Activated CD4-positive, alpha-beta T cell treated with anti-CD3 and anti-CD28 coated beads, Interleukin-10, Interleukin-2, amounts not matched to agents 100 ng/mL and 50 ng/mL, durations not matched to agents 16 hours and 8 hours (primary cell): ENCODE measurements around the gene C2orf68.
"Not testable (repeated sequence)": the region's sequence is repeated elsewhere in the genome, so short reads cannot be mapped to it uniquely, and the experiment has no call there.

Experiments used
- DNase-seq: peaks from one replicate; pipeline ENCODE4 v3.0.0-alpha.2; 2020

Gene C2orf68

DNA sequence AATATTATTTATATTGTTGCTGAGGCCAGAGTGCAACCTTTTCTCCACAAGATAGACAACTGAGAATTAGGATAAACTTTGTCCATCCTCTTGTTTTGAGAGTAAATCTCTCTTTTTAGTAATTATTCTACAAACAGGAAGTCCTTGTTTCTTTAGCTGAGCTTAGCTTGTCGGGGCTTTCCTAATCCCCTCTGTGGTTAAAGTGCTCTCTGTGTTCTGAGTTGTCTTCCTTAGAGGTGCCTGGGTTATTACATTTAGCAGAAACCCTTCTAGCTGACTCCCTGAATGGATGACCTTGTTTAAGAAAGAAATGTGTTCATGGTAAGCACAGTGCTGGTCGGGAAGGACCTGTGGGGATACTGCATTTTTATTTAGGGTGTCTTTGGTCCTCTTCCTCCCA is 16.8 kb upstream of the C2orf68 start:
- peak; percentile 61 for DNase-seq

DNA sequence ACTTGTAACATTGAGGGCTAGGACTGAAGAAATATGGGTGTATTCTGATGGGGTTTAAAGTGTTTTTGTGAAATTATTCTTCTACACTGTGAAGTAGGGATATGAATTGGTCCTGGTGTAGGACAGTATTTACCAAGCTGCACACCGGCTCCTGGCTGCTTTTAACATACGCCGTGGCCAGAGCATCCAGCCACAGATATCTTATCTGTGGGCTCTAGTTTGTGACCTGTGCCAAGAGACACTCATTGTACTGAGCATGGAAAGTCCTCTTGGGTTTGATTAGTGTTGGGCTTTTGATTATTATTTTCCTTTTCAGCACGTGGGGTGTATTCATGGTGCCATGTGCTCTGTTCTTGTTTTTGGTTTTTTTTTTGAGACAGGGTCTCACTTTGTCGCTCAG is 12.1 kb upstream of the C2orf68 start:
- DNase-seq = no peak

DNA sequence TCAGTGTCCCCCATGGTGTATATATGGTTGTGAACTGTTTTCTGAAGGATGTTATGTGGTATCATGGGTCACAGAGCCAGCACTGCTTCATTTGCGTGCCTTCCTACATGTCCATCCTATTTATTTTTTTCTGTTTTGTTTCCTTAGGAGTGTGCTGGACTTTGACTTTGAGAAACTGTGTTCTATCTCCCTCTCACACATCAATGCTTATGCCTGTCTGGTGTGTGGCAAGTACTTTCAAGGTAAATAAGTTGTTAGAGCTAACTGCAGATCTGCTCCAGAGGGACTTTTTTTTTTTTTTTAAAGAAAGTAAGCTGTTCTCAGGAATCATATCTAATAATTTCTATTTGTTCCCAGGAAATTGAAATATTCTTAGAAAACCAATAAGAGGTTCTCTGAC is 9.5 kb upstream of the C2orf68 start:
- no peak for DNase-seq

DNA sequence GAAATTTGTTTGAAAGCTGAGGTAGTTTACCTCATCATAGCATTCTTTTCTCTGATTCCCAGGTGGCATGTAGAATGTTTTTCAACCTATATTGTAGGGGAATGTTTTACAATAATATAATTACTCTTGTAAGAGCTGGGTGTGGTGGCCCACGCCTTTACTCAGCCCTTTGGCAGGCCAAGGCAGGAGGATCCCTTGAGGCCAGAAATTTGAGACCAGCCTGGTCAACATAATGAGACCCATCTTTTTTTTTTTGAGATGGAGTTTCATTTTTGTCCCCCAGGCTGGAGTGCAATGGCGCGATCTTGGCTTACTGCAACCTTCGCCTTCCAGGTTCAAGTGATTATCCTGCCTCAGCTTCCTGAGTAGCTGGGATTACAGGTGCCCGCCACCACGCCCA is 7.8 kb upstream of the C2orf68 start:
- DNase-seq = no peak

DNA sequence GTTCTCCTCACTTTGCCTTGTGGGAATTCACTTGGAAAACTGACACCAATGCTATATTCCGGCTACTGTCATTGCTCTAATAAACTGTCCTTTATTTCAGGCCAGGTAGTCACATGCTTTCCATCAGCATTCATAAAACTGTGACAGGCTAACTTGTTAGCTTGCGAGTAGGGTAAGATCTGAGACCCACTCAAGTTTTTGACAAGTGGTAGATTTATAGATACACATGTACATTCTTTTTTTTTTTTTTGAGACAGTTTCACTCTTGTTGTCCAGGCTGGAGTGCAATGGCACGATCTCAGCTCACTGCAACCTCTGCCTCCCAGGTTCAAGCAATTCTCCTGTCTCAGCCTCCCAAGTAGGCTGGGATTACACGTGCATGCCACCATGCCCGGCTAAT is 5.9 kb upstream of the C2orf68 start:
- DNase-seq = not testable (repeated sequence)

DNA sequence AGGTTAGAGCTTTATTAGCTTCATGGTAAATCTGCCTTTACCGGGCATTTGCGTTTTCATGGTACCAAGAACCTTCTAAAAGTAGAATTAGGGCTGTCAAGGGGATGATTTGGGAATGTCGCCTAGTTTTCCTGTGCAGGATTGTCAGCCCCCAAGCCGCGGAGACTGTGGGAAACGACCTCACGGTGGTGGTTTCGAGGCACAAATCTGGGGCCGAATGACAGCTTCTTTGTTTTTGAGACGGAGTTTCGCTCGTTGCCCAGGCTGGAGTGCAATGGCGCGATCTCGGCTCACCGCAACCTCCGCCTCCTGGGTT is 3.5 kb upstream of the C2orf68 start:
- DNase-seq = no peak

DNA sequence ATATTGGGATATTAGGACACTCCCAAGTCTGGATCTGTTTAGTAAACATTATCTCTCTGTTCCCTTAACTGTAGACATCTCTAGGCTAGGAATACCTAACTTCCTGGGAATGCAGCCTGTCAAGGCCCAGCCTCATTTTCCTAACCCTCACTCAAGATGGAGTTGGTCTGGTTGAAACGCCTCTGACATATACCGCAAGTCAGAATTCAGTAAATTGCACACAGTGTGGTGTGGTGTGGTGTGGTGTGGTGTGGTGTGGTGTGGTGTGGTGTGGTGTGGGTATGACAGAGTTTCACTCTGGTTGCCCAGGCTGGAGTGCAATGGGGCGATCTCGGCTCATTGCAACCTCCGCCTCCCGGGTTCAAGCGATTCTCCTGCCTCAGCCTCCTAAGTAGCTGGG is 2.9 kb upstream of the C2orf68 start:
- DNase-seq = peak; percentile 39

DNA sequence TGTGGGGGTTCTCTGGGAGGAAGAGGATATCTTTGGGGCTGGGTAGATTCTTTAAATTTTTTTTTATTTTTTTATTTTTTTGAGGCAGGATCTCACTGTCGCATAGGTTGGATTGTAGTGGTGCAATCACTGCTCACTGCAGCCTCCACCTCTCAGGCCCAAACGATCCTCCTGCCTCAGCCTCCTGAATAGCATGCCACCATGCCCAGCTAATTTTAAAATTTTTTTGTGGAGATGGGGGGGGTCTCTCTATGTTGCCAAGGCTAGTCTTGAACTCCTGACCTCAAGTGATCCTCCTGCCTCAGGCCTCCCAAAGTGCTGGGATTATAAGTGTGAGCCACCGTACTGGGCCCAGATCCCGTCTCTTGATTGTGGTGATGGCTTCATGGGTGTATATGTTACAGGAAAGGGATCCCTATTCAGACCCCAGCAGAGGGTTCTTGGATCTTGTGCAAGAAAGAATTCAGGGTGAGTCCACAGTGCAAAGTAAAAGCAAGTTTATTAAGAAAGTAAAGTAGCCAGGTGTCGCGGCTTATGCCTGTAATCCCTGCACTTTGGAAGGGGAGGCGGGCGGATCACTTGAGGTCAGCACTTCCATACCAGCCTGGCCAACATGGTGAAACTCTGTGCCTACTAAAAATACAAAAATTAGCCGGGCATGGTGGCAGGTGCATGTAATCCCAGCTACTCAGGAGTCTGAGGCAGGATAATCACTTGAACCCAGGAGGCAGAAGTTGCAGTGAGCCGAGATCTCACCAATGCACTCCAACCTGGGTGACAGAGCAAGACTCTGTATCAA is 2.0 kb upstream of the C2orf68 start:
- no peak for DNase-seq

DNA sequence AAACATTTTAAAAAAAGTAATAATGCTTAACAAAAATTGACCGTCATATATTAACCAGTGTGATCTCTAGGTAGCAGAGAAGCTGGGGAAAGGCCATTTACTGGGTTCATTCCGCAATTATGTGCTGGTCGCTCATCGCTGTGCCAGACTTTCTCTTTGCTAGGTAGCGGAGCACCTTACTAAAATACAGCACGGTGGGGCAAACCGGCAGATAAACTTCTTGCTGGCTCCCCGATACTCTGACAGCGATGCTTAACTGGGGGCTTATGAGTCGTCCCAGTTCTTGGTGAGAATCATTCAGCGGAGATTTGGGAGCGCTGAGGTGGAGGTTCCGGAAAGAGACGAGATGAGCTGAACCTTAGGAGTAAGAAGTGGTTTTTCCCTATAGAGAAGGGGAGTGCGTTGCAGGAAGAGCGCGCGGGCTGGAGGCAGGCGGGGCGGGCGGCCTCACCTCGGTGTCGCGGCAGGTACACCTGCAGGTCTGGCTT is 605 bp downstream of the C2orf68 start:
- DNase-seq = no peak

DNA sequence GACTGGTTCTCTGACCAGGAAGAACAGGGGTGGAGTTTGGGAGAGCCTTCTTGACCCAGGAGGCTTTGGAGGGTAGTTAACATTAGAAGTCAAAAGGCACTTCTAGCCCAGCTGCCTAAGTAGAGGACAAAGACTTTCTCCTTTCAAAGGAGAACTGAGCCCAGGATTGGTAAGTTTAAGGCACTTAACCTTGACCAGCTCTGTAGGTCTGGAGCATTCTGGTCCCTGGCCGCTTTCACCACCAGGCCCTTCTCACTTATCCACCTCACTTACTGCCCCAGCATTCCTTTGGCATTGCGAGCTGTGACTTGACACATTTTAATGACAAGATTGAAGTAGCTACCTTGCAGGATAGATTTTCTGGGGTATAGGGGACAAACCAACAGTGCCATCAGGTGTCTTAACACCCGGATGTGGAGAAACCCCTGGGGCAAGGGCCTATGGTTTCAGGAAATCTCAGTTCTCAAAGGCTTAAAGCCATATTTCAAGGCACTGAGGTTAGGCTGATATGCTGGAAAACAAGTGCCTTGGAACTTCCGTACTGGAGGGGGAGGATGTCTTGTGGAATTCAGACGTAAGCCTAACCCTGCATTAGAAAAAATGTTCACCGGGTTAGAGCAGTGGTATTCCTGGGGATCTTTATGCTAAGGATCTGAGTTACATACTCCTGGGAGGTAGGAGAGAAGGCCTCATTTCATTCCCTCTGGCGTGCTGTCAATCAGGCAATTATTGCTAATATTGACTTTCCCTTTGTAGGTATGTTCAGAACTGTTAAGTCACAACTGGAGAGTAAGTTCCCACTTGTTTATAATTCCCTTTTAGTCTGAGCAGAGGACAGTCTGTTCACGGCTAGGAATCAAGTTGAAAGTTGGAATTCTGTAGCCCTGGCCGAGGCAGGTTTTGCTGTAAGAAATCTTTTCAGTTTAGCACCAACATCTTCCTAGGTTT is 4.3 kb downstream of the C2orf68 start:
- DNase-seq = no peak

DNA sequence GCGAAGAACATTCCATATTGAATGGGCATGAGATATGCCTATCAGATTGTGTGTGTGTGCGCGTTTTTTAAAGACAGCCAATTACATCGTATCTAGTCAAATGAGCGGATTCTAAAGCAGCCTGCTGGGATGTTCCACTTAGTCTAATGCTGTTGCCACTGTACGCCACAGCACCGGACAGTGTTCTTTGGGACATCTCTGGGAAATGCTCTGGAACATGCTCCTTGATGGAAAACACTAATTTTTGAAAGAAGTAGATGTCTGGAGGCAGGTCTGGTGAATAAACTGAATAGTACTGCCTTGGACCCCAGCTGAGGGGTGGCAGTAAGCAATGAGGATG is 5.8 kb downstream of the C2orf68 start:
- no peak for DNase-seq

DNA sequence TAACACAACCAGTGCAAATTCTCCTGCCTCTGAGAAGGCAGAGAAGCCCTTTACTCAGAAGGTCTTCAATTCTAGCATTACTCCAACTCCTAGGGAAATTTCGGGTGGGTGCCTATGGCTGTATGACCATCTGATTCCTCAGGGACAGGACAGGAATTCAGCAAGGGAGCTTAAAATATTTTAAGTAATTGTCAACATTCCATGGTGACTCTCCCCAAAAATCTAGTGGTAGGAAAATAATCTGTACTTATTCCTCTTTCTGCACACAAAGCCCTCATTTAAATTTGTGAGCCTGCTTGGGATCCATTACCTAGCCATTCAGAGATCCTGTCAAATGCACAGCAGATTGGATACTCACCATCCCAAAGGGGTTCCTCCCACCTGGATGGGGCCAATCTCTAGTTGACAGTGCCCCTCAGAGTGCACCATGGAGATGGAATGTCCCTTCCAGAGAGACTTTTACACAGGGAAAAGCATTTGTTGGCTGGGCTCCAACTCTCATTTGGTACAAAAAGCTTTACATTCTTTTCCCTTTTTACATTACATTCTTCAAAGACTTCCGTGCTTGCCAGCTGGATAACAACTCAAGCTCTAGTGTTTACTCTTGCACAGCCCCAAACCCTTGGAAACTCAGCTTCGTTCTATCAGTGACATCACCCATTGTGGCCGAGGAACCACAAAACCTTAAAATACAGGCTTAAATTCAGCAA is 6.3 kb downstream of the C2orf68 start:
- no peak for DNase-seq

DNA sequence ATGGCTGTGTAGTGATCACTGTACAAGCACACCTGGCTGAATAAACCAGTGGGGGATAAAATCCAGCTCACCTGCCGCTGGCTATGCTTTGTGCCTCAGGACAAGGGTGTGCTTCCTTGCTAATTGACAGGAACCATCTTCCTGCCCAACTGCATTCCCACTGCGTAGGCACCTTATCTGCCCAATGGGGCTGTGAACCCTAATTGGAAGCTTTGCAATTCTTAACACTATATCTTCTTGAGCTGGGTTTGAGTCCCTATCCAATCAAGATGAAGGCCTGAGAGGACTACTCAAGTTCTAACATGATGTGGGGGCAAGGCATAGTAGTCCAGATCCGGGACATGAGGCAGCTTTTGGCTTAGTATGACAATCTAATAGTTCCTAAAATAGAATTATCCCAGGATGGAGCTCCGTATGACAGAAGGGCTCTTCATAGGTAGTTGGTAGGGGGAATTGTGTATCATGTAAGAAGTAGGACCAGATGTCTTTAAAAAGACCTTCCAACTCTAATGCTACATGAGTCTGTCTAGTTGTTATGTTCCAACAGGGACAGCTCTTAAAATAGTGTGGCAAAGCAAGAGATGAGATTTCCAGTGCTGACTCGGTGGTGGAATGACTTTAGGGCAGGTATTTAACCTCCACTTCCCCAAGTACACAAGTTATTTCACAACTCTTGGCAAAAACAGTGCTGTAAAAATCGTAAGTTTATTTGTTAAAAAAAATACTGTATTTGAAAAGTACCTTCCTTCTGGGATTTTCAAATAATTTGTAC is 7.1 kb downstream of the C2orf68 start:
- no peak for DNase-seq

DNA sequence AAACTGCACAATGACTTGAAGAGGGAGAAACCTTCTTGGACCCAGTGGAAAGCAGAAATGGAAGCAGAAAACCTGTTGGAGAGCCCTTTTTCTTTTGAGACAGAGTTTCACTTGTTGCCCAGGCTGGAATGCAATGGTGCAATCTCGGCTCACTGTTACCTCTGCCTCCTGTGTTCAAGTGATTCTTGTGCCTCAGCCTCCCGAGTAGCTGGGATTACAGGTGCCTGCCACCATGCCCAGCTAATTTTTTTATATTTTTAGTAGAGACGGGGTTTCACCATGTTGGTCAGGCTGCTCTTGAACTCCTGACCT is 7.8 kb downstream of the C2orf68 start:
- not testable (repeated sequence) for DNase-seq

DNA sequence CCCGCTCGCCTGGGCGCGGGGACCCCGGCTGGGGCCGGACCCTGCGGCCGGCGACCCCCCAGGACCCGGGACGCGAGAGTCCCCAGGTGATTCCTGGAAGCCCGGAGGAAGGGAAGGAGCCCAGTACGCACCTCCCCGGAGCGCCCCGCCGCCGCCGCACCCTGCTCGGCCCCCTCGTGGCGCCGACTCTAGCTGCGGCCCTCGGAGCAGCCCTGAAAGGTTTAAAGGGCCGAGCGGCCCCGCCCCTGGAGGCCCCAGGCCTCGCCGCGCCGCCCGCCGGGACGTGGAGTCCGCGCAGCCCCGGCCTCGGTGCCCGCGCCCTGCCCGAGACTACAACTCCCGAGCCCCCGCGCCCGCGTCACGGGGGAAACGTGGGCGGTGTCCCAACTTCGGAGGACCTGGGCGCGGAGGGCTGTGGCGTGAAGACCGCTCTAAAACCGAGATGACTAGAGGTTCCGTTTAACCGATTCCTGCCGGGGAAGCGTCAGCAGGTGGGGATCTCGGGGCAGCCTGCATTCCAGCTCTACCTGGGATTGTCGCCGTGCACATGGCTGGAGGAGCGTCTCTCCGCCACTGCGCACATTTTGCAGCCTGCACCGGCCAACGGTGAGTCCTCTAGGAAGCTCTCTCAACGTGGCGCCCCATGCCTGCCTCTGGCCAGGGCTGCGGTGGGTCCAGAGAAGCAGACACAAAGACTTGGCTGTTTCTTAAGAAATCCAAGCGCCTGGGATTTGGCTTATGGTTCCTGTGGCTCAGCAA is 9.2 kb downstream of the C2orf68 start, which contains the start of gene TMEM150A:
TMEM150A (minus strand) TSS at position 223 of the 759 bp plus-strand sequence. CDS start 750 bp downstream, outside the sequence.
- DNase-seq = peak; percentile 90

DNA sequence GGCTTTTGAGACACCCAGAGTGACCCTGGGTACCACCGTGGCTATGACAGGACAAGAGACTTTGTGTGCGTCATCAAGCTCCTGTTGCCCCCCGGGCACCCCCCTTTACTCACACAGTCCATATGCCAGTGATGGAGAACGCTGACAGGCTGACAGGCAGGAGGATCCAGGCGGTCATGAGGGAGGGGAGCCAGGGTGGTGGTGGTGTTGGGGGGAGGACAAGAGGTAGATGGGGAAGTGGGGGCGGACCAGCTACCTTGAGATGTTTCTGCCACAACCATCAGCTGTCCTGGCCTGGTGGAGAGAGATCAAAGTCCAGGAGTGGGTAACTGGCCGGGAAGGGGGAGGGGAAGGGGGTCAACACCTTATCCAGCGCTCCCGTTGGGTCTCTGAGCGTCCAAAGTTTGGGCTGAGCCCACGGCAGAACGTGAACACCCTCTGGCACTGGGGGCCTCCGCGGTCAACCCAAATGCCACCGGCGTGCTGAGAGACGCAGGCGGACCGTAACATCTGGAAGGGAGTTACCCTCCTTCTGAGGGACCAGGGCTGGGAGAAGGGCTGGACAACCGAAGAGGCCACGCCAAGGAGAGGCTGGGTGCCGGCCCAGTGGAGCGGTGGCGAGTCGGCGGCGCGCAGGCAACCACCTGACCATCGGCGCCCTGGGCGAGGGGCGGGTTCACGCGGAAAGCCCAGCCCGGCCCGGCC is 9.9 kb downstream of the C2orf68 start:
- DNase-seq = no peak

DNA sequence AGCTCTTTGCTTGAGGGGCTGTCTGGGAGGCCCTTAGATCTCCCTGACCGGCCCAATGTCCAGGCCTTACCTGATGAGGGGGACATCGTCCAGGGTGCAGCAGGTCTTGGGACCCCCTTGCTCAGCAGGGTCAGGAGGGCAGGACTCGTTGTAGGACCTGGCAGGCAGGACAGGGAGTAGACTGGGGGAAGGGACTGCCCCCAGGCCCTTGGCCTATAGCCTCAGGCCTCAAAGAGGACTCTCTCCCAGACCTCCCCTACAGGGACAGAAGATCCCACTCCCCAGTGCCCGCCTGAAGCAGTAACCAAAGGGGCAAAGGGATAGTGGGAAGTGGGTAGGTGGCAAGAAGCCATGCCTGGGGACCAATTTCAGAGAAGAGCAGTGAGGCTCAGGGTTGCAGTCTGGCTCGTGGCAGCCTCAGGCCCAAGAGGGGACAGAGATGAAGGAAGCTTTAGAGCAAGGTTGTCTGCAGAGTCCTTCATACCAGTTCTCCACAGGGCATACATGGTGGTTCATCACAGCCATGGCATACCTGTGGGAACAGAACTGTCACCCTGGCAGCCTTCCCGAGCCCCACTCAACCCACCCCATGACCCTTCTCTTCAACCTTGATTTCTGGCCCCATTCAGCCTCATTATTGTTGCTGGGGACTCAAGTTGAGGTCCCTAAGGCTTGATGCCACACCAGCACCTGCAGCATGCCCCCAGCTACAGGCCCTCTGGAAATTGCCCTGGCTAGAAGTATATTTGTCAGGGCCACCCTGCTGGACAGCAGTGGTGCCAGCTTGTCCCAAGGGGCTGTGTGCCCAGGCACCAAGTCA is 10.7 kb downstream of the C2orf68 start:
- no peak for DNase-seq

DNA sequence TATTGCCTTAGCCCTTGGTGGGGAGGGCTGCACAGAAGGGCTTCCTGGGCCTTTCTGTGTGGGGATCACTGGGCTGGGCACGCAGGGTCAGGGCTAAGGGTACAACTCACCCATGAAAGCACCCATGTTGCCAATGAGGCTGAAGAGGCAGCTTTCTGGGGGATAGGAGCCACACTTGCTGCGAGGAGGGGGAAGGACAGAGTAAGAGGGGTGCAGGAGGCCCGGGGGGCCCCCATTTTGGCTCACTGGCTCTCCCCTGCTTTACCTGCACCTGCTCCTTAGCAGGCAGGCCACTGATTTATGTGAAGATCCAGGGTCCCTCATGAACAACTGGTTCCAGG is 11.7 kb downstream of the C2orf68 start:
- no peak for DNase-seq

DNA sequence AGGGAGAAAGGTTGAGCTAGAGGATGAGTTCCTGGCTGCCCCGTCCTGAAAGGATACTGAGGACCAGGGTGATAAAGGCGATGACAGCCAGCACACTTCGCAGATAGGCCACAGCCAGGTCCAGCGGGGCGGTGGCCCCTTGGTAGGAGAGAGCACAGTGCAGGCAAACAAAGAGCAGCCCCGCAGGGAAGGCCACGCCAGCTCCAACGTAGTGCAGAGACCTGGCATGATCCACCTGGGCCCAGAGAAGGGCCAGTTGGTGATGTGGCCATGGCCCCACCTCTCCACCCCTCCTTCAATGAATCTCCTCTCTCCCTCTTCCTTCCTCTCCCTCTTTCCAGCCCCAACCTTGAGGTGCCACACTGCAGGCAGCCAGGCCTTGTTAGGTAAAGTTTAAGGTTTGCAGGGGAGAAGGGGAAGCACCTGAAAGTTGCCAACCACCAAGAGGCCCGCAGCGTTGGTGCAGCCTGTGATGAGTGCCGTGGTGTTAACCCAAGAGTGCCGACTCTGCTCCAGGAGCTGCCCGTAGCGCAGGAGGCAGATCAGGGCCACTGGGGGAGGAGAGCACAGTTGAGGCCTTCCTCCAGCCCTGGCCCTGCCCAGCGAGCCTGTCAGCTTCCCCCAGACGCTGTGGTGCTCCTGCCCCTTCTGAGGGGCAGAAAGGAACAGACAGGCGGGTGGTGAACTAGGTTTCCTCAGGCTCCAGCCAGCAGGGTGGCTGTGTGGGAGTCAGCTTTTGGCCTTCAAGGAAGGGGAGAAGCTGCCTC is 12.2 kb downstream of the C2orf68 start:
- DNase-seq = no peak
